C4-2B (cell line): Measurements from ENCODE around the gene AFM.

Experiments used
- H3K27ac ChIP-seq: fragments of 450-650 bp; 2 replicates; pipeline ENCODE4 v1.5.1; 2017
- ZFX ChIP-seq: fragments of 450-650 bp; IDR thresholded peaks from 2 replicates; pipeline ENCODE4 v1.6.1; 2017
- TF ChIP-seq, protein P1 (sequence below): fragments of 450-650 bp; conservative IDR thresholded peaks from 2 replicates; pipeline ENCODE4 v1.5.1; 2017; ENCODE audit warnings: mild to moderate bottlenecking

AFM gene

DNA sequence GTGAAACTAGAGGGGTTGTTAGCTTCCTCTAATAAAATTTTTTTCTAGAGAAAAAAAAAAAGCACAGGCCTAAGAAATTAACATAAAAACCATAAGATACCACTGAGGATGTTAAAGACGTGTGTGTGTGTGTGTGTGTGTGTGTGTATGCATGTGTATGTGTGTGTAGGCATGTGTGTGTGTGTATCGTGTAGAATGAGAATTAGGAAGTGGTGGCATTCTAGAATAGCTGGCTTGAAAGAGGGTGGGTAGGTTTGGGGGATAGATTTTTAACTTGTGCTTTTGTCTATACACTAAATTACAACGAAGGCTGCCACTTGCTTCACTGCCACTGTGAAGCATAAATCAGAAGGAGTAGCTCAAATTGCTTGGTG, 22.5 kb upstream of the AFM start:
- H3K27ac ChIP-seq, result no peak overlapping the region
- no peak for TF ChIP-seq ZFX
- TF ChIP-seq, protein P1, sequence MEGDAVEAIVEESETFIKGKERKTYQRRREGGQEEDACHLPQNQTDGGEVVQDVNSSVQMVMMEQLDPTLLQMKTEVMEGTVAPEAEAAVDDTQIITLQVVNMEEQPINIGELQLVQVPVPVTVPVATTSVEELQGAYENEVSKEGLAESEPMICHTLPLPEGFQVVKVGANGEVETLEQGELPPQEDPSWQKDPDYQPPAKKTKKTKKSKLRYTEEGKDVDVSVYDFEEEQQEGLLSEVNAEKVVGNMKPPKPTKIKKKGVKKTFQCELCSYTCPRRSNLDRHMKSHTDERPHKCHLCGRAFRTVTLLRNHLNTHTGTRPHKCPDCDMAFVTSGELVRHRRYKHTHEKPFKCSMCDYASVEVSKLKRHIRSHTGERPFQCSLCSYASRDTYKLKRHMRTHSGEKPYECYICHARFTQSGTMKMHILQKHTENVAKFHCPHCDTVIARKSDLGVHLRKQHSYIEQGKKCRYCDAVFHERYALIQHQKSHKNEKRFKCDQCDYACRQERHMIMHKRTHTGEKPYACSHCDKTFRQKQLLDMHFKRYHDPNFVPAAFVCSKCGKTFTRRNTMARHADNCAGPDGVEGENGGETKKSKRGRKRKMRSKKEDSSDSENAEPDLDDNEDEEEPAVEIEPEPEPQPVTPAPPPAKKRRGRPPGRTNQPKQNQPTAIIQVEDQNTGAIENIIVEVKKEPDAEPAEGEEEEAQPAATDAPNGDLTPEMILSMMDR, result no peak

DNA sequence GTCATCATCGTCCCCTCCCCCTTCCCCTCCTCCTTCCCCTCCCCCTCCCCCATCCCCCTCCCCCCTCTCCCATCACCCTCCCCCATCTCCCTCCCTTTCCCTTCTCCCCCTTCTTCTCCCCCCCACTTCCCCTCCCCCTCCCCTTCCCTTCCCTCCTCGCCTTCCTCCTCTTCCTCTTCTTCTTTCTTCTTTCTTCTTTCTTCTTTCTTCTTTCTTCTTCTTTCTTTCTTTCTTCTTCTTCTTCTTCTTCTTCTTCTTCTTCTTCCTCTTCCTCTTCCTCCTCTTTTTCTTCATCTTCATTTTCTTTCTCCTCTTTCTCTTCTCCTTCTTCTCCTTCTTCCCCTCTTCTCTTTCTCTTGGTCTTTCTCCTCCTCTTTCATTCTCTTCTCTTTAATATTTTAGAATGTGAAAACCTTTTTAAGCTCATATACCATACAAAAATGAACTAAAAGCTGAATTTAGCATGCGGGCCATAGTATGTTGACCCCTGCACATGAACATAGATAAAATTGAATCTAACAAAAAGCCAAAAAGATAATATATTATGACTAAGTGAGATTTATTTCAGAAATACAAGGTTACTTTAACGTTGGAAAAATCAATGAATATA, 20.5 kb upstream of the AFM start:
- TF ChIP-seq, protein P1, result no peak
- TF ChIP-seq ZFX, result no peak
- no peak overlapping the region for H3K27ac ChIP-seq

- TF ChIP-seq, protein P1, result no peak
- TF ChIP-seq ZFX, result no peak
- no peak overlapping the region for H3K27ac ChIP-seq
Observed at GRCh38 chr4:73468170-73468569, 13.4 kb upstream of the AFM start.

GRCh38 chr4:73470728-73471127, 10.8 kb upstream of the AFM start:
- TF ChIP-seq, protein P1, result no peak
- no peak for TF ChIP-seq ZFX
- H3K27ac ChIP-seq, result no peak overlapping the region

DNA sequence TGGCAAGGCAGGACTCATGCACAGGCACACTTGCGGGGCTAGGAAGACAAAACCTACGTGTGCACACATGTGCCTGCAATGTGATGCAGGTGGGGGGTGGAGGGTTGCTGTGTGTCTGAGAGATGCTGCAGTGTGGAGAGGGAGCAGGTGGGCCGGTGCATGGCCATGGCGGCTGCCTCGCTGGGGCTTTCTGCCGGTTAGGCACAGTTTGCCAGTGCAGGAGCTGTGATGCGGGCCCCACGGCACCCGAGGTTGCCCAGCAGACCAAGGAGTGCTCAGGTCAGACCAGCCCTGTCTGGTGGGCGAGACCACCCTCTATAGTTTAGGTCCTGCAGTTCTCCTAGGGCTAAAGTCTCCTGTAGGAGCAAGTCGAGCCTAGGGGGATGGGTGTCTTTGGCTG, 4.4 kb upstream of the AFM start:
- TF ChIP-seq ZFX, result no peak
- TF ChIP-seq, protein P1, result no peak

GRCh38 chr4:73479323-73479722, 2.2 kb upstream of the AFM start:
- no peak for TF ChIP-seq ZFX
- TF ChIP-seq, protein P1, result no peak

More for the DNA sequence above, 4.4 kb upstream of the AFM start:
- no peak overlapping the region for H3K27ac ChIP-seq

GRCh38 chr4:73485085-73485484, 3.5 kb downstream of the AFM start:
- TF ChIP-seq, protein P1, result no peak
- TF ChIP-seq ZFX, result no peak
- no peak overlapping the region for H3K27ac ChIP-seq

More at GRCh38 chr4:73479323-73479722, 2.2 kb upstream of the AFM start:
- H3K27ac ChIP-seq, result no peak overlapping the region
